Cardiac atrium fibroblast (primary cell): ENCODE results near the gene OR2AG1. TPM values are rescaled to one million over a fixed set of nuclear protein-coding genes. Genes with fewer than 3 reads are reported as not detected.

Experiments
- total RNA-seq: library from RNA; depleted of rRNA; stranded (reverse); fragments of >200 nt; gene quantifications from 2 replicates; pipeline ENCODE4 v1.2.3, GENCODE V29; 2015

The OR2AG1 gene
- not detected in 2 replicates for total RNA-seq

DNA sequence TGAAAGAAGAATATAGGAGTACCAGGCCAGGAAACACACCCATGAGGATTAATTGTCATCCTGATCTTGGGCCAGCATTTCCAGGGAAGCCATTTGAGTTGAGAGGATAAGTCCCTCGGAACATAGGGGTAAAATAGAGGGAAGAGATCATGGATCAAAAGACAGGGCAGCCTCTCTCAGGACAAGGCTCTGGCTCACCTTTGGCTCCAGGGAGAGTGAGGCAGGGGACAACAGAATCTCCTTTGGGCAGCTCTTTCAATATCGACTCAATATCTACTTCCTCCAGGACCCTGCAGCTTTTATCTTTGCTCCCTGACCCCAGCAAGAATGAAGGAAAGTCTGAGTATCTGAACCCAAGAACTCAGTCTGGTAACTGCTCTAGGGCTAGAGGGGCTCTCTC is at the start of gene OR2AG1:
Gene OR2AG1, plus strand, starts transcription at position 301 of the 400 bp plus-strand sequence. CDS start 2,018 bp downstream, outside the sequence.

GRCh38 chr11:6771926-6772893 is 10.6 kb upstream of the OR2AG1 start, which contains the start of gene OR2AG2:
Gene OR2AG2, minus strand, starts transcription at chr11:6771976. Its CDS starts 3,019 bp downstream, at chr11:6768957.

DNA sequence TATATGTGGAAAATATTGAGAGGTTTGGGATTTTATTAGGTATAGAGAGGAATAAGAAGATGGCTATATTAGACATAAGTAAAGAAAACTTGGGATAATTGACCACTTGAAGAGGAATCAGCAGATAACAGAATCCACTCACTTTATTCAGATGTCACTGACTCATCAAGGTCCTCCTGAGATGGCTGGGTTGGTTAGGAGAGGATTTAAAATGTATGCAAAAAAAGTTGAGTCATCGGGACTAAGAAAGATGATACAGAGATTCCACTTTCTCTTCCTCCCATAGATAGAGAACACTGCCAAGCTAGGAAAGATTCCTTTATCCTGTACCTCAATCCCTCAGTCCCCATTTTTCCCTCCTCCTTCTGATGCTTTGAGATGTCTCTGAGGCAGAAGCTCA is 16.6 kb downstream of the OR2AG1 start, which contains the start of gene OR6A2:
Gene OR6A2, minus strand, starts transcription at position 288 of the 400 bp plus-strand sequence. CDS start 3,981 bp downstream, outside the sequence.

Other genes starting within 250 kb of the OR2AG1 start
- 7.4 and 23.3 TPM in 2 replicates for gene RRP8, start 179.4 kb upstream of the OR2AG1 start, total RNA-seq
- 130 and 151 TPM in 2 replicates for gene ILK, start 179.2 kb upstream of the OR2AG1 start, total RNA-seq
- gene TAF10, start 170.8 kb upstream of the OR2AG1 start, total RNA-seq, result 33.9 and 42.9 TPM in 2 replicates
- 55.4 and 57.9 TPM in 2 replicates for gene TPP1, start 163.6 kb upstream of the OR2AG1 start, total RNA-seq
- gene DCHS1, start 127.2 kb upstream of the OR2AG1 start, total RNA-seq, result 1.9 and 2.5 TPM in 2 replicates
- gene MRPL17, start 99.7 kb upstream of the OR2AG1 start, total RNA-seq, result 36.6 and 44.0 TPM in 2 replicates
- not detected in 2 replicates for gene OR2AG2, start 11.0 kb upstream of the OR2AG1 start, total RNA-seq
- gene OR6A2, start 16.7 kb downstream of the OR2AG1 start, total RNA-seq, result 0.65 and 3.4 TPM in 2 replicates
- gene OR10A5, start 62.7 kb downstream of the OR2AG1 start, total RNA-seq, result not detected in 2 replicates
- gene OR10A2, start 80.0 kb downstream of the OR2AG1 start, total RNA-seq, result not detected in 2 replicates
- not detected in 2 replicates for gene OR10A4, start 93.6 kb downstream of the OR2AG1 start, total RNA-seq
- gene OR2D2, start 109.5 kb downstream of the OR2AG1 start, total RNA-seq, result not detected in 2 replicates
- not detected in 2 replicates for gene OR2D3, start 138.0 kb downstream of the OR2AG1 start, total RNA-seq
- gene ZNF215, start 143.4 kb downstream of the OR2AG1 start, total RNA-seq, result 3.1 and 6.7 TPM in 2 replicates
- gene ZNF214, start 237.3 kb downstream of the OR2AG1 start, total RNA-seq, result 1.8 and 5.8 TPM in 2 replicates
- 0.49 TPM in 1 of 2 replicates, not detected in the other for gene NLRP14, start 237.5 kb downstream of the OR2AG1 start, total RNA-seq